ENCODE measurements around the gene BTBD2.

BTBD2 gene

DNA sequence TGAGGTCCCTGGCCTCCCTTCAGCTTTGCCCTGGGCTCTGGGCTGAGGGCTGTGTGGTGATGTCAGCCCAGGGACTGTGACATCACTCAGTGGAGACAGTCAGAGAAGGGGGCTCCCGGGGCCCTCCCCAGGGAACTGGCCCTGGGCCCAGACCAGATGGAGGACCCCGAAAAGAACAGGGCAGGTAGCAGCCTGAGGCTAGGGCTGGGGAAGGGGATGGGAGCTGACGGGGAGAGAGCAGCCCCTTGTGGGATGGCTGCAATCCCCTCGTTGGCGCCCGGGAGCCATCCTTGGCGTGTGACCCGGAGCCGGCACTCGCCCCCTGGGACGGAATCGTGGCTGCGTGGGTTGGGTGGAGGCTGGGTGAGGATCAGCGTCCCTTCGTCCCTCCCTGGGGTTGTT is 61.0 kb downstream of the BTBD2 start:
- TF ChIP-seq, protein P1, sequence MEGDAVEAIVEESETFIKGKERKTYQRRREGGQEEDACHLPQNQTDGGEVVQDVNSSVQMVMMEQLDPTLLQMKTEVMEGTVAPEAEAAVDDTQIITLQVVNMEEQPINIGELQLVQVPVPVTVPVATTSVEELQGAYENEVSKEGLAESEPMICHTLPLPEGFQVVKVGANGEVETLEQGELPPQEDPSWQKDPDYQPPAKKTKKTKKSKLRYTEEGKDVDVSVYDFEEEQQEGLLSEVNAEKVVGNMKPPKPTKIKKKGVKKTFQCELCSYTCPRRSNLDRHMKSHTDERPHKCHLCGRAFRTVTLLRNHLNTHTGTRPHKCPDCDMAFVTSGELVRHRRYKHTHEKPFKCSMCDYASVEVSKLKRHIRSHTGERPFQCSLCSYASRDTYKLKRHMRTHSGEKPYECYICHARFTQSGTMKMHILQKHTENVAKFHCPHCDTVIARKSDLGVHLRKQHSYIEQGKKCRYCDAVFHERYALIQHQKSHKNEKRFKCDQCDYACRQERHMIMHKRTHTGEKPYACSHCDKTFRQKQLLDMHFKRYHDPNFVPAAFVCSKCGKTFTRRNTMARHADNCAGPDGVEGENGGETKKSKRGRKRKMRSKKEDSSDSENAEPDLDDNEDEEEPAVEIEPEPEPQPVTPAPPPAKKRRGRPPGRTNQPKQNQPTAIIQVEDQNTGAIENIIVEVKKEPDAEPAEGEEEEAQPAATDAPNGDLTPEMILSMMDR (IDR thresholded peaks at IDR 0.05; ENCODE audit: insufficient read depth, low read depth, low read length, missing control alignments), result no peak
- no peak for DNase-seq (ENCODE audit: low read depth)
- H3K4me3 ChIP-seq (ENCODE audit: low read length), result no peak overlapping the region

DNA sequence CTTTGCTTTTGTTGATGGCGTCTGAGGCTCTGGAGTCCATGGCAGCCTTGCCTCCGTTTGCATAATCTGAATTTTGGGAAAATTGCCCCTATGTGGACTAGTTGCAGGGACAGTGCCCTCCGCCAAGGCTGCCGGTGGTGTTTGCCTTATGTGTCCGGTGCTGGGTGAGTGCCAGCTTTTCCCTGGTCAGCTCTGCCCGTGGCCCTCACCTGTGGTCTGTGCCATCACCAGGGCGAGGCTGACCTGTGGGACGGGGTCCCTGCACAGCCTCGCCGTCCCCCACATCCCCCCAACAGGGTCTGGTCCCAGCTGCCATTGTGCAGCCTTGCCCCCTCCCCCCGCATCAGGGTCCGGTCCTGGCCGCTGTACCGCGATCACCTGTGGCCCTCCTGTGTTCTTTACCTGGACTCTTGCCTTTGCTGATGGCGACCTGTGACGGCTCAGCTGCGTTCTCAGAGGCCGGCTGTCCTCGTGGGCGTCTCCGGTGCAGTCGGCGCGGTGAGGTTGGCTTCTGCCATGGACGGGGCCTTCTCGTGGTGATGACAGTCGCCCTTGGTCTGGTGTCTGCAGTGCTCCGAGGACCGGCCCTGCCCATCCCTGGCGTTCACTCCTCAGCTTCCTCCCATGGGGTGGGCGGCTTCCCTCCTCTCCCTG is 61.9 kb downstream of the BTBD2 start:
- H3K4me3 ChIP-seq (ENCODE audit: low read length), result no peak overlapping the region
- TF ChIP-seq, protein P1 (IDR thresholded peaks at IDR 0.05; ENCODE audit: insufficient read depth, low read depth, low read length, missing control alignments), result no peak
- no peak for DNase-seq (ENCODE audit: low read depth)

DNA sequence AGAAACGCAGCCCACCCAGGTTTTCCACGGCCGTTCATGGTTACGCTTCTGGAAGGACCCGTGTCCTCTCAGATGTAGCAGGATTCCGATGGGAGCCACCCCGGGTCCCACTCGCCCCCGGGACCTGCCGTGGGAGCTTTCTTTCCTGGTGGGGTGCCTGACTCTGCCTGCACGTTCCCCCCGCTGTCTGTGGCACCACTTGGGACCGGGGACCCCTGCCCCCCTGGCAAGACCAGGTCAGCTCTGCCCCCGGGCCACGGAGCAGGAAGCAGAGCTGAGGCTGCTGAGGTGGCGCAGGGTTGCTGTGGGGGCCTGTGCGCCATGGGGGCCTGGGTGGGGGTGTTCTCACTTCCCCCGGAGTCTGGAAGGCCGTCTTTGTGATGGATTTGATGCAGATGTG is 62.5 kb downstream of the BTBD2 start:
- TF ChIP-seq, protein P1 (IDR thresholded peaks at IDR 0.05; ENCODE audit: insufficient read depth, low read depth, low read length, missing control alignments), result no peak
- no peak for DNase-seq (ENCODE audit: low read depth)
- no peak overlapping the region for H3K4me3 ChIP-seq (ENCODE audit: low read length)

DNA sequence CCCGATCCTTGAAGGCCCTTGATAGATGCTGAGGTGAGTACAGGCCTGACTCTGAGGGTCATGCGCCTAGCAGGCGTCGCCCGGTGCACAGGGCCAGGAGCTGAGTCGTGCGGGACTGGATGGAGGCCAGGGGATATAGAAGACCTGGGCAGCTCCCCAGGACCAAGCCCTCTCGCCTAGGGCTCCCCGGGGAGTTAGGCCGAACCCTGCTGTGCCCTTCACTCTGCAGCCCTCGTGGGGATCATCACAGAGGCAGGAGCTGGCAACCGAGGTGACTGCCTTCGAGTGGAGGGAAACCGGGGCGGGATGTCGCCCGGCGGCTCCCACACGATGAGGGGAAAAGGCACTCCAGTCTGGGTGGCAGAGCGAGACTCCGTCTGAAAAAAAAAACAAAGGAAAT is 62.9 kb downstream of the BTBD2 start:
- DNase-seq (ENCODE audit: low read depth), result no peak
- H3K4me3 ChIP-seq (ENCODE audit: low read length), result no peak overlapping the region
- TF ChIP-seq, protein P1 (IDR thresholded peaks at IDR 0.05; ENCODE audit: insufficient read depth, low read depth, low read length, missing control alignments), result no peak

DNA sequence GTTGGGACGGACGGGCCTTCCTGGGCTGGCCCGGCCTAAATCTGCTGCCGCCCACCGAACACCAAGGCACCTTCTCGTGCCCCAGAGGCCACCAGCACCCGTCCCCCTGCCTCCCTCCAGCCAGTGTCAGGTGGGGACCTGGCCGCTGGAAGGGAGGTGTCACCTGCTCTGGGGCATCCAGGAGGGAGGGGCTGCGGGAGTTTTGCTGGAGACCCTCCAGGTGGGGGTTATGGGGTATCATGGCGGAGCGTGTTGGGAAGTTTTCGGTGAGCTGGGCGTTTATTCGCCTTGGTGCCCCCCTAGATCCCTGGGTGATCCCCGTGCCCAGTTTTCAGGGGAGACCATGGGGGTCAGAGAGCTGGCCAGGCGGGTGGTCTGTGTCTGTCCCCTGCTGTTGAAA is 64.9 kb downstream of the BTBD2 start:
- TF ChIP-seq, protein P1 (IDR thresholded peaks at IDR 0.05; ENCODE audit: insufficient read depth, low read depth, low read length, missing control alignments), result no peak

DNA sequence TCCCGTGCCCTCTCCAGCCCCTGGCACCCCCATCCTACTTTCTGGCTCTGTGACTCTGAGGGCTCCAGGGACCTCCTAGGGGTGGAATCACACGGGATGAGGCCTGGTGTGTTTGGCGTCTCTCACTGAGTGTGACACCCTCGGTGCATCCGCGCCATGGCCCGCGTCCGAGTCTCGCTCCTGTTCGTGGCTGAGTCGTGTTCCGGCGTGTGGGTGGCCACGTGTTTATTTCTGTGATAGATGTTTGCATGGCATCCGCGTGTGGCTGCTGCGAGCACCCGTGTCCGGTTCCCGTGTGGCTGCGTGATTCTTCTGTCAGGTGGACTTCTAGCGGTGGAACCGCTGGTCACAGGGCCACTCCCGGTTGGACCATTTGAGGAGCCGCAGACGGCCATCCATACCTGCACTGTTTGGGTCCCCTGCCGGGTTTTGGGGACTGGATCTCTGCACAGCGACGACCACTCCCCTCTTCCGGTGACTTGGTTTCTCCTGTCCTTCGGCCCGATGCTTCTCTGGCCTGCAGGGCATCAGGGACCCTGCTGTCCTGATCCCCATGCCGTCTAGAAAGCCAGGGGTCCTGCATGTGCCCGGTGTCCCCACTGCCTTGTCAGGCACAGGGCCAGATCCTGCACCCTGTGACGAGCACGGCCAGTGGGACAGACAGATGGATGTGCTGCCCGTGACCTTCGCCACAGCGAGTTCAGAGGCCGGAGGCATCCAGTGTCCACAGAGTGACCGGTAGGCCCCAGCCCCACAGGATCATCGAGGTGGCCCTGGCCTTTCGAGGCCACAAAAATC is 66.0 kb downstream of the BTBD2 start:
- H3K4me3 ChIP-seq (ENCODE audit: low read length), result no peak overlapping the region
- no peak for DNase-seq (ENCODE audit: low read depth)
- TF ChIP-seq, protein P1 (IDR thresholded peaks at IDR 0.05; ENCODE audit: insufficient read depth, low read depth, low read length, missing control alignments), result no peak

More for the DNA sequence above, 64.9 kb downstream of the BTBD2 start:
- DNase-seq (ENCODE audit: low read depth), result no peak
- no peak overlapping the region for H3K4me3 ChIP-seq (ENCODE audit: low read length)

Data from epithelial cell of esophagus (primary cell).